Measurements from ENCODE around the gene AGPAT1. TPM values are rescaled to one million over a fixed set of nuclear protein-coding genes. Genes with fewer than 3 reads are reported as not detected.
A peak's percentile ranks its signal among the peaks of the same experiment; 100 is the strongest.

The AGPAT1 gene
- total and polyA plus RNA-seq, 2 of the 13 experiments (the other 11 are each of a cell fraction or from before 2014, with no cell fraction given) = 51.3 to 139 TPM

- TF ChIP-seq SNAPC4 (CRISPR knock-in tag; IDR thresholded peaks at IDR 0.05) = 0 out of 2 replicates have a peak, but pooled peaks have one; percentile 39
- no peak; the same call in 1 of the 2 replicates for TF ChIP-seq MIER3 (CRISPR knock-in tag; IDR thresholded peaks at IDR 0.05; ENCODE audit: borderline replicate concordance)
- peak; percentile 62; the same call in 1 of the 2 replicates for TF ChIP-seq ZNF614 (CRISPR knock-in tag; IDR thresholded peaks at IDR 0.05; ENCODE audit: borderline replicate concordance)
- TF ChIP-seq ATF1 (CRISPR knock-in tag; IDR thresholded peaks at IDR 0.05) = peak; percentile 44; the same call in 1 of the 2 replicates
- TF ChIP-seq TCF7L2 (IDR thresholded peaks at IDR 0.05; ENCODE audit: low read depth, low read length) = no peak
- no peak for TF ChIP-seq MED8 (CRISPR knock-in tag; IDR thresholded peaks at IDR 0.05; ENCODE audit: insufficient replicate concordance)
- TF ChIP-seq MTERF4 (CRISPR knock-in tag; IDR thresholded peaks at IDR 0.05) = no peak
- TF ChIP-seq HDAC1 (CRISPR knock-in tag; IDR thresholded peaks at IDR 0.05) = no peak
- no peak for TF ChIP-seq ZBTB21 (CRISPR knock-in tag; IDR thresholded peaks at IDR 0.05)
- no peak for TF ChIP-seq SETDB1 (CRISPR knock-in tag; IDR thresholded peaks at IDR 0.05; ENCODE audit: borderline replicate concordance)
- peak; percentile 86 for TF ChIP-seq SP2 (CRISPR knock-in tag; IDR thresholded peaks at IDR 0.05)
- TF ChIP-seq ZNF256 (CRISPR knock-in tag; conservative IDR thresholded peaks at IDR 0.05) = no peak
- TF ChIP-seq SNAPC2 (CRISPR knock-in tag; IDR thresholded peaks at IDR 0.05) = 0 out of 2 replicates have a peak, but pooled peaks have one; percentile 16
- TF ChIP-seq ZNF589 (CRISPR knock-in tag; conservative IDR thresholded peaks at IDR 0.05) = no peak
- no peak for TF ChIP-seq LRRFIP1 (CRISPR knock-in tag; conservative IDR thresholded peaks at IDR 0.05)
- TF ChIP-seq CENPX (CRISPR knock-in tag; IDR thresholded peaks at IDR 0.05) = no peak
- 0 out of 2 replicates have a peak, but pooled peaks have one; percentile 3 for TF ChIP-seq SIN3A (IDR thresholded peaks at IDR 0.05; ENCODE audit: borderline replicate concordance, low read depth, low read length)
- TF ChIP-seq NFATC3 (CRISPR knock-in tag; IDR thresholded peaks at IDR 0.05) = 0 out of 2 replicates have a peak, but pooled peaks have one; percentile 56
- TF ChIP-seq ZFP82 (CRISPR knock-in tag; IDR thresholded peaks at IDR 0.05; ENCODE audit: borderline replicate concordance) = 0 out of 2 replicates have a peak, but pooled peaks have one; percentile 6
- TF ChIP-seq ZNF44 (CRISPR knock-in tag; IDR thresholded peaks at IDR 0.05) = peak; percentile 45; the same call in 1 of the 2 replicates
- 0 out of 2 replicates have a peak, but pooled peaks have one; percentile 76 for TF ChIP-seq THYN1 (CRISPR knock-in tag; IDR thresholded peaks at IDR 0.05; ENCODE audit: borderline replicate concordance, low read depth)
Measured at GRCh38 chr6:32194825-32195651, 19.2 kb upstream of the AGPAT1 start (continued).
